Right lobe of liver (tissue), 6 donors: ENCODE measurements around the gene RBM14. TPM values are rescaled to one million over a fixed set of nuclear protein-coding genes. Genes with fewer than 3 reads are reported as not detected.

Source experiments
- ATAC-seq, 4 donors: fragments of 200-7000 bp; cut with Tn5 transposase; one replicate each; pipeline ENCODE4 v1.9.1; 2020; ENCODE audit warnings: mild to moderate bottlenecking in 4 of 4, moderate library complexity in 4 of 4
- DNase-seq, 3 donors: peaks; one replicate each; pipeline ENCODE4 v3.0.0-alpha.2; 2020
- H3K27ac ChIP-seq, 3 donors: fragments of 200-600 bp; one replicate each; pipeline ENCODE4 v1.8.0; 2022
- H3K27me3 ChIP-seq, 2 donors: fragments of 200-600 bp; one replicate each; pipeline ENCODE4 v1.8.0; 2022
- H3K36me3 ChIP-seq, 4 donors: fragments of 200-600 bp; sonication (generic) in 1 of 4; one replicate each; pipeline versions ENCODE4 v1.5.1 to v1.8.0; 2017 to 2022; ENCODE audit warnings: control low read depth in 1 of 4
- H3K4me1 ChIP-seq, 4 donors: fragments of 200-600 bp; sonication (generic) in 1 of 4; one replicate each; pipeline versions ENCODE4 v1.5.1 to v1.8.0; 2017 to 2022; ENCODE audit warnings: control low read depth in 1 of 4
- H3K4me3 ChIP-seq, 3 donors: fragments of 200-600 bp; one replicate each; pipeline ENCODE4 v1.8.0; 2022
- H3K9me3 ChIP-seq, 4 donors: fragments of 200-600 bp; sonication (generic) in 1 of 4; one replicate each; pipeline versions ENCODE4 v1.5.1 to v1.8.0; 2017 to 2022; ENCODE audit warnings: control low read depth in 1 of 4
- CTCF ChIP-seq, 4 donors: fragments of 200-600 bp in 3 of 4; fragments of 450-650 bp in 1 of 4; IDR thresholded peaks; one replicate each; pipeline versions ENCODE4 v1.5.1 to v1.8.0; 2016 to 2022; ENCODE audit warnings: antibody characterized with exemption in 4 of 4, mild to moderate bottlenecking in 2 of 4
- POLR2A ChIP-seq: fragments of 450-650 bp; IDR thresholded peaks from one replicate; pipeline ENCODE4 v1.6.1; 2017; ENCODE audit warnings: antibody characterized with exemption, mild to moderate bottlenecking
- WGBS: methylation state at CpG from one replicate; pipeline ENCODE4 v1.1.6; 2018; ENCODE audit warnings: low coverage, low lambda C conversion rate; ENCODE audit not compliant: insufficient coverage; ENCODE audit errors: missing lambda C conversion rate; 5-methylcytosine and 5-hydroxymethylcytosine counted together
- intact Hi-C, 2 donors: fragments of 100-400 bp; cut with DNase I; formaldehyde crosslinking; loops; one replicate each; pipeline versions ENCODE4 v1.11.2 to v1.14.1; 2022
- total RNA-seq, 6 experiments: library from RNA; depleted of rRNA in 2 of 6; stranded (reverse); fragments of >200 nt in 2 of 6; fragmentation: NEBNext Ultra II Directional in 3 of 6; extraction: Animal tissue kit (Norgen Biotek cat#: 25700) in 3 of 6; gene quantifications; one replicate each; pipeline versions ENCODE4 v1.1.0 to v1.2.4, GENCODE V29; 2016 to 2023
- donor health status: DM: no; HTN: yes; CAD: no.
- donor health status: DM: no; HTN: no; CAD: no.
- donor health status: DM: no; HTN: no; CAD: no.
- donor health status: DM: no; HTN: yes; CAD: no.
- donor health status: DM: no; HTN: yes; CAD: no.

The RBM14 gene
- total RNA-seq, 6 experiments from 2014 or later: 25.1 to 63.7 (median 27.4) TPM

- H3K36me3 ChIP-seq: peaks cover 14 to 67% (median 33%) of the 10 kb centered on the region in 4 donors
- no peak overlapping the region for H3K4me3 ChIP-seq
- WGBS: 76% methylated on average over 4 of the region's 4 CpGs
- TF ChIP-seq CTCF (IDR thresholded peaks at IDR 0.05): no peak
- TF ChIP-seq POLR2A: no peak
- ATAC-seq (no peak), DNase-seq (no peak)
- H3K27me3 ChIP-seq: no peaks in the 10 kb centered on the region
- peaks cover 0 to 20% (median 9%) of the 10 kb centered on the region in 4 donors for H3K4me1 ChIP-seq
- H3K9me3 ChIP-seq: no peaks in the 10 kb centered on the region
- H3K27ac ChIP-seq: no peak overlapping the region
- intact Hi-C loops: no loop called here
Measured at GRCh38 chr11:66646828-66647227, 30.4 kb downstream of the RBM14 start.

GRCh38 chr11:66649903-66650302 lies 33.5 kb downstream of the RBM14 start:
- intact Hi-C loops: no loop called here
- ATAC-seq (no peak), DNase-seq (no peak)
- H3K9me3 ChIP-seq: no peaks in the 10 kb centered on the region
- TF ChIP-seq POLR2A (no peak), CTCF (IDR thresholded peaks at IDR 0.05) (no peak)
- H3K4me1 ChIP-seq: peaks cover 0 to 5% (median 2%) of the 10 kb centered on the region in 4 donors
- peaks cover 3 to 50% (median 20%) of the 10 kb centered on the region in 4 donors for H3K36me3 ChIP-seq
- WGBS: 97% methylated on average over 3 of the region's 5 CpGs
- H3K27me3 ChIP-seq: no peaks in the 10 kb centered on the region
- no peak overlapping the region for H3K27ac ChIP-seq
- no peak overlapping the region for H3K4me3 ChIP-seq

- Histone ChIP-seq H3K27me3 (no peaks in the 10 kb centered on the region), H3K9me3 (no peaks in the 10 kb centered on the region), H3K27ac (no peak overlapping the region), H3K4me1 (no peaks in the 10 kb centered on the region), H3K4me3 (no peak overlapping the region), H3K36me3 (peaks cover 3 to 38% (median 13%) of the 10 kb centered on the region in 4 donors)
- ATAC-seq: peak in 2 of 4 donors; percentile 8 to 47
- WGBS: no CpG with 5 or more reads among the region's 2 CpGs
- no peak for DNase-seq
- TF ChIP-seq CTCF (IDR thresholded peaks at IDR 0.05) (no peak), POLR2A (no peak)
- intact Hi-C loops: no loop called here
Measured at GRCh38 chr11:66651016-66651415, 34.6 kb downstream of the RBM14 start.

- ATAC-seq (no peak), DNase-seq (no peak)
- no peaks in the 10 kb centered on the region for H3K27me3 ChIP-seq
- peaks cover under 1 to 31% (median 7%) of the 10 kb centered on the region in 4 donors for H3K36me3 ChIP-seq
- no peak overlapping the region for H3K27ac ChIP-seq
- no peak overlapping the region for H3K4me3 ChIP-seq
- no peaks in the 10 kb centered on the region for H3K4me1 ChIP-seq
- intact Hi-C loops: no loop called here
- 93% methylated on average over 7 of the region's 7 CpGs for WGBS
- TF ChIP-seq CTCF (IDR thresholded peaks at IDR 0.05) (no peak), POLR2A (no peak)
- no peaks in the 10 kb centered on the region for H3K9me3 ChIP-seq
Measured at GRCh38 chr11:66652651-66653050, 36.2 kb downstream of the RBM14 start.

- Histone ChIP-seq H3K4me1 (no peaks in the 10 kb centered on the region), H3K27ac (no peak overlapping the region), H3K36me3 (peaks cover 0 to 27% (median 6%) of the 10 kb centered on the region in 4 donors), H3K9me3 (no peaks in the 10 kb centered on the region), H3K4me3 (no peak overlapping the region), H3K27me3 (no peaks in the 10 kb centered on the region)
- ATAC-seq (no peak), DNase-seq (no peak)
- no peak for TF ChIP-seq CTCF (IDR thresholded peaks at IDR 0.05)
- no peak for TF ChIP-seq POLR2A
- intact Hi-C loops: no loop called here
- WGBS: 88% methylated on average over 6 of the region's 6 CpGs
Measured at GRCh38 chr11:66653123-66653522, 36.7 kb downstream of the RBM14 start.
